Endothelial cell (in vitro differentiated cells): Measurements from ENCODE around the gene PTPRN2. TPM values are rescaled to one million over a fixed set of nuclear protein-coding genes. Genes with fewer than 3 reads are reported as not detected.

Source experiments
- DNase-seq: peaks from one replicate; pipeline ENCODE4 v3.0.0; 2021; ENCODE audit warnings: low spot score
- H3K27ac Mint-ChIP-seq: one replicate; pipeline ENCODE4 v1.8.0; 2021; ENCODE audit warnings: mixed read lengths, inconsistent platforms; ENCODE audit not compliant: unreplicated experiment
- H3K27me3 Mint-ChIP-seq: one replicate; pipeline ENCODE4 v1.8.0; 2021; ENCODE audit warnings: mild to moderate bottlenecking, moderate library complexity, mixed read lengths, inconsistent platforms; ENCODE audit not compliant: unreplicated experiment
- H3K36me3 Mint-ChIP-seq: one replicate; pipeline ENCODE4 v1.8.0; 2021; ENCODE audit warnings: mild to moderate bottlenecking, low read depth, mixed read lengths, inconsistent platforms; ENCODE audit not compliant: unreplicated experiment
- H3K4me1 Mint-ChIP-seq: one replicate; pipeline ENCODE4 v1.8.0; 2021; ENCODE audit warnings: mild to moderate bottlenecking, mixed read lengths, inconsistent platforms; ENCODE audit not compliant: unreplicated experiment
- H3K4me3 Mint-ChIP-seq: one replicate; pipeline ENCODE4 v1.8.0; 2021; ENCODE audit warnings: mild to moderate bottlenecking, mixed read lengths, inconsistent platforms; ENCODE audit not compliant: unreplicated experiment
- H3K9me3 Mint-ChIP-seq: one replicate; pipeline ENCODE4 v1.8.0; 2021; ENCODE audit warnings: mixed read lengths, inconsistent platforms; ENCODE audit not compliant: unreplicated experiment
- total RNA-seq: library from RNA; stranded (reverse); fragmentation: NEBNext Ultra II Directional; extraction: Animal tissue kit (Norgen Biotek cat#: 25700); gene quantifications from one replicate; pipeline ENCODE4 v1.2.1, GENCODE V29; 2021; ENCODE audit not compliant: unreplicated experiment
- TF ChIP-seq, protein P1 (sequence below): fragments of 200-600 bp; sonication (generic); IDR thresholded peaks from one replicate; pipeline ENCODE4 v1.5.0; 2021; ENCODE audit warnings: antibody characterized with exemption; ENCODE audit not compliant: unreplicated experiment

PTPRN2 gene
- total RNA-seq, 1 donor from 2014 or later, result 0.18 TPM

- Mint-ChIP-seq H3K4me3 (no peak overlapping the region), H3K9me3 (peaks cover 7% of the 10 kb centered on the region), H3K27ac (no peak overlapping the region), H3K36me3 (peaks cover 4% of the 10 kb centered on the region), H3K4me1 (no peaks in the 10 kb centered on the region), H3K27me3 (no peaks in the 10 kb centered on the region)
- DNase-seq, result no peak
- TF ChIP-seq, protein P1, sequence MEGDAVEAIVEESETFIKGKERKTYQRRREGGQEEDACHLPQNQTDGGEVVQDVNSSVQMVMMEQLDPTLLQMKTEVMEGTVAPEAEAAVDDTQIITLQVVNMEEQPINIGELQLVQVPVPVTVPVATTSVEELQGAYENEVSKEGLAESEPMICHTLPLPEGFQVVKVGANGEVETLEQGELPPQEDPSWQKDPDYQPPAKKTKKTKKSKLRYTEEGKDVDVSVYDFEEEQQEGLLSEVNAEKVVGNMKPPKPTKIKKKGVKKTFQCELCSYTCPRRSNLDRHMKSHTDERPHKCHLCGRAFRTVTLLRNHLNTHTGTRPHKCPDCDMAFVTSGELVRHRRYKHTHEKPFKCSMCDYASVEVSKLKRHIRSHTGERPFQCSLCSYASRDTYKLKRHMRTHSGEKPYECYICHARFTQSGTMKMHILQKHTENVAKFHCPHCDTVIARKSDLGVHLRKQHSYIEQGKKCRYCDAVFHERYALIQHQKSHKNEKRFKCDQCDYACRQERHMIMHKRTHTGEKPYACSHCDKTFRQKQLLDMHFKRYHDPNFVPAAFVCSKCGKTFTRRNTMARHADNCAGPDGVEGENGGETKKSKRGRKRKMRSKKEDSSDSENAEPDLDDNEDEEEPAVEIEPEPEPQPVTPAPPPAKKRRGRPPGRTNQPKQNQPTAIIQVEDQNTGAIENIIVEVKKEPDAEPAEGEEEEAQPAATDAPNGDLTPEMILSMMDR, result no peak
These were observed 893.3 kb downstream of the PTPRN2 start for GRCh38 chr7:157694376-157694665.

GRCh38 chr7:157693521-157694375 is 893.9 kb downstream of the PTPRN2 start:
- Mint-ChIP-seq H3K27me3 (no peaks in the 10 kb centered on the region), H3K27ac (no peak overlapping the region), H3K36me3 (peaks cover 4% of the 10 kb centered on the region), H3K9me3 (peaks cover 7% of the 10 kb centered on the region), H3K4me1 (no peaks in the 10 kb centered on the region), H3K4me3 (peak overlapping the region; percentile 54)
- TF ChIP-seq, protein P1, result no peak
- no peak for DNase-seq

- Mint-ChIP-seq H3K27me3 (no peaks in the 10 kb centered on the region), H3K4me1 (no peaks in the 10 kb centered on the region), H3K9me3 (peaks cover 9% of the 10 kb centered on the region), H3K27ac (no peak overlapping the region), H3K4me3 (no peak overlapping the region), H3K36me3 (peaks cover 5% of the 10 kb centered on the region)
- no peak for DNase-seq
- TF ChIP-seq, protein P1, result no peak
These were observed 894.5 kb downstream of the PTPRN2 start for GRCh38 chr7:157693071-157693520.

- H3K36me3 Mint-ChIP-seq, result peaks cover 9% of the 10 kb centered on the region
- no peak for DNase-seq
- no peak overlapping the region for H3K4me3 Mint-ChIP-seq
- H3K4me1 Mint-ChIP-seq, result no peaks in the 10 kb centered on the region
- no peak overlapping the region for H3K27ac Mint-ChIP-seq
- peaks cover 15% of the 10 kb centered on the region for H3K9me3 Mint-ChIP-seq
- H3K27me3 Mint-ChIP-seq, result no peaks in the 10 kb centered on the region
- TF ChIP-seq, protein P1, result no peak
These were observed 895.1 kb downstream of the PTPRN2 start for GRCh38 chr7:157692460-157693011.
